Measurements from ENCODE around the gene RPL29.

DNA sequence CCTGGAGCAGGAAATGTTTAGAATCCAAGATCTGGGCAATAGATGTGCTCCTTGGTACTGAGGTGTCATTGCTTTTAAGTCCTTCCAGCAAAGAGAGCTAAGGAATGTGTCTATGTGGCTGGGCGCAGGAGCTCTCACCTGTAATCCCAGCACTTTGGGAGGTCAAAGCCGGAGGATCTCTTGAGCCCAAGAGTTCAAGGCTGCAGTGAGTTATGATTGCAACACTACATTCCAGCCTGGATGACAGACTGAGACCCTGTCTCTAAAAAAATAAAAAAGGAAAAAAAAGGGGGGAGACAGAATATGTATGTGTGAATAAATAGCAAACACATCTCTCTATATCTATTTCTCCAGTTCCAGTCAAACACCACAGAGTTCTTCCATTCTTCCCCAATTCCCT, 44.8 kb downstream of the RPL29 start:
- TF ChIP-seq, protein P1, sequence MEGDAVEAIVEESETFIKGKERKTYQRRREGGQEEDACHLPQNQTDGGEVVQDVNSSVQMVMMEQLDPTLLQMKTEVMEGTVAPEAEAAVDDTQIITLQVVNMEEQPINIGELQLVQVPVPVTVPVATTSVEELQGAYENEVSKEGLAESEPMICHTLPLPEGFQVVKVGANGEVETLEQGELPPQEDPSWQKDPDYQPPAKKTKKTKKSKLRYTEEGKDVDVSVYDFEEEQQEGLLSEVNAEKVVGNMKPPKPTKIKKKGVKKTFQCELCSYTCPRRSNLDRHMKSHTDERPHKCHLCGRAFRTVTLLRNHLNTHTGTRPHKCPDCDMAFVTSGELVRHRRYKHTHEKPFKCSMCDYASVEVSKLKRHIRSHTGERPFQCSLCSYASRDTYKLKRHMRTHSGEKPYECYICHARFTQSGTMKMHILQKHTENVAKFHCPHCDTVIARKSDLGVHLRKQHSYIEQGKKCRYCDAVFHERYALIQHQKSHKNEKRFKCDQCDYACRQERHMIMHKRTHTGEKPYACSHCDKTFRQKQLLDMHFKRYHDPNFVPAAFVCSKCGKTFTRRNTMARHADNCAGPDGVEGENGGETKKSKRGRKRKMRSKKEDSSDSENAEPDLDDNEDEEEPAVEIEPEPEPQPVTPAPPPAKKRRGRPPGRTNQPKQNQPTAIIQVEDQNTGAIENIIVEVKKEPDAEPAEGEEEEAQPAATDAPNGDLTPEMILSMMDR (IDR thresholded peaks at IDR 0.05; ENCODE audit: insufficient read depth, low read depth, low read length), result no peak
- TF ChIP-seq EZH2 (IDR thresholded peaks at IDR 0.05; ENCODE audit: insufficient read depth, low read length), result no peak
